Adrenal gland (tissue), 12 donors: ENCODE data around the gene TEAD4. TPM values are rescaled to one million over a fixed set of nuclear protein-coding genes. Genes with fewer than 3 reads are reported as not detected.
A peak's percentile ranks its signal among the peaks of the same experiment; 100 is the strongest.

ENCODE experiments used
- DNase-seq, 7 donors: peaks; one replicate each; pipeline ENCODE4 v3.0.0-alpha.2; 2019 to 2020
- H3K27ac ChIP-seq, 5 donors: fragments of 200-600 bp; sonication (generic) in 4 of 5; 1 replicate in 3 of 5; 2 replicates in 2 of 5; pipeline versions ENCODE4 v1.5.1 to v1.8.0; 2016 to 2020; ENCODE audit warnings: mild to moderate bottlenecking in 1 of 5
- H3K27me3 ChIP-seq: fragments of 200-600 bp; 2 replicates; pipeline ENCODE4 v1.8.0; 2021
- H3K36me3 ChIP-seq, 2 donors: fragments of 200-600 bp; replicated peaks in 1 of 2; 1 replicate in 1 of 2; 2 replicates in 1 of 2; pipeline versions ENCODE4 v1.5.1 to v1.8.0; 2018 to 2022
- H3K4me1 ChIP-seq, 2 donors: fragments of 200-600 bp; replicated peaks in 1 of 2; 1 replicate in 1 of 2; 2 replicates in 1 of 2; pipeline versions ENCODE4 v1.5.1 to v1.8.0; 2018 to 2021
- H3K4me3 ChIP-seq, 4 donors: fragments of 200-600 bp; sonication (generic) in 3 of 4; one replicate each; pipeline ENCODE4 v1.5.1; 2016 to 2018
- H3K9me3 ChIP-seq, 3 donors: fragments of 200-600 bp; sonication (generic) in 1 of 3; replicated peaks in 1 of 3; 1 replicate in 2 of 3; 2 replicates in 1 of 3; pipeline versions ENCODE4 v1.5.1 to v1.8.0; 2016 to 2021
- POLR2A ChIP-seq, 2 donors: fragments of 450-650 bp; IDR thresholded peaks; one replicate each; pipeline ENCODE4 v1.6.1; 2017; ENCODE audit warnings: antibody characterized with exemption in 2 of 2, mild to moderate bottlenecking in 2 of 2, moderate library complexity in 1 of 2
- WGBS, 4 donors: extraction: QIAGEN DNeasy Blood & Tissue Kit in 2 of 4; methylation state at CpG; one replicate each; pipeline versions ENCODE4 v1.1.5 to v1.1.7; 2013 to 2017; 5-methylcytosine and 5-hydroxymethylcytosine counted together
- intact Hi-C, 2 donors: fragments of 100-400 bp; cut with DNase I; formaldehyde crosslinking; loops; one replicate each; pipeline versions ENCODE4 v1.14.1 to v1.15.0; 2022 to 2023
- polyA plus RNA-seq, 3 donors: library from polyadenylated mRNA; stranded (reverse); fragments of 200-250 nt in 2 of 3; fragments of 350-450 nt in 1 of 3; fragmentation: Illumina TruSeq in 1 of 3; extraction: RNeasy Lipid Tissue Mini Kit (QIAGEN cat#74804) in 1 of 3; gene quantifications; one replicate each; pipeline ENCODE4 v1.2.3, GENCODE V29; 2013 to 2014
- total RNA-seq, 9 donors: library from RNA; depleted of rRNA in 4 of 9; stranded (reverse); fragments of >200 nt in 4 of 9; fragments of 120-200 nt in 1 of 9; fragmentation: NEBNext Ultra II Directional in 1 of 9; extraction: Animal tissue kit (Norgen Biotek cat#: 25700) in 1 of 9; gene quantifications; one replicate each; pipeline versions ENCODE4 v1.1.0 to v1.2.4, GENCODE V29; 2013 to 2023
- TF ChIP-seq, protein P1 (sequence below), 6 experiments: fragments of 450-650 bp in 4 of 6; fragments of 200-600 bp in 2 of 6; sonication (generic) in 1 of 6; IDR thresholded peaks; 1 replicate in 5 of 6; 2 replicates in 1 of 6; pipeline versions ENCODE4 v1.5.1 to v1.8.0; 2016 to 2021; ENCODE audit warnings: antibody characterized with exemption in 6 of 6, mild to moderate bottlenecking in 2 of 6, moderate library complexity in 1 of 6
- donor health status: healthy with polysubstance abuse.
- donor health status: Bipolar disorder and iron deficiency.
- donor health status: DM: yes; HTN: yes; CAD: no.
- donor health status: DM: no; HTN: no; CAD: no.
- donor health status: DM: no; HTN: no; CAD: no.
- donor health status: DM: yes; HTN: yes; CAD: no.

TEAD4 gene
- total and polyA plus RNA-seq, 12 donors, result 1.2 to 16.6 (median 7.6) TPM

DNA sequence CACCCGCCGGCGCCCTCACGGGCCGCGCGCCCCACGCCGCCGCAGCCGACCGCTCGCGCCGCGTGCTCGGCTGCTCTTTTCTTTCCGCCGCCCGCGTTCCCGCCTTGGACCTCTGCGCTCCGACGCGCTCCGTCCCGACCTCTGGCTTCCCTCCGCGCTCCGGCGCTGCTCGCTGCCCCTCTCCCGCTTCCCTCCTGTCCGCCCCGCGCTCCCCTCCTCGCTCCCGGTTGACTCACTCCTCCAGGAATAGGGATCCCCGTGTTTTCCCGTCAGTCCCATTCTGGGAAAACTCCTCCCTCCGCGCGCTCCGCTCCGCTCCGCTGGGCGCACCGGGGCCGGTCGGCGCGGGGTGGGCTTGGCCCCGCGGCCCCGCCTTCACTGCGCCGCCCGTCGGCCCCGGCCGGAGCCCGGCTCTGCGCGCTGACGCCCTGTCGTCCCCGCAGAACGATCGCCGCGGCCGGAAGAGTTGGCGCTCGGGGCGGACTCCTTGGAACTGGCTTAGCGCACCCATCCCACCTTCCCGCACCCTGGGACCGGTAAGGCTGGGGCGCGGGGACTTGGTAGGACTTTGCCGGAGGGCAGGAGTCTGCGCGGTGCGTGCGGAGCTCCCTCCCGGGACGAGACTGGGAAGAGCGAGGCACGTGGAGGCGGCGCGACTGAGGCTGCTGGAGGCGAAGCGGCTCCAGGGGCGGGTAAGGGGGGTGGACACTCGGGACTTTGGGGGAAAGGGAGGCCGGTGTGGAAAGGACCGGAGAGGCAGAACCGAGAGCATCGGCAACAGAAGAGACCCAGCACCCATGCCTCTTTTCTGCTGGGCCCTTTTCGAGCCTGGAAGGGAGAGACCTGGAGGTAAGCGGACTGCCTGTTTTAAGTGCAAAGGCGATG lies 550 bp downstream of the TEAD4 start:
- intact Hi-C loops, result no loop called here

DNA sequence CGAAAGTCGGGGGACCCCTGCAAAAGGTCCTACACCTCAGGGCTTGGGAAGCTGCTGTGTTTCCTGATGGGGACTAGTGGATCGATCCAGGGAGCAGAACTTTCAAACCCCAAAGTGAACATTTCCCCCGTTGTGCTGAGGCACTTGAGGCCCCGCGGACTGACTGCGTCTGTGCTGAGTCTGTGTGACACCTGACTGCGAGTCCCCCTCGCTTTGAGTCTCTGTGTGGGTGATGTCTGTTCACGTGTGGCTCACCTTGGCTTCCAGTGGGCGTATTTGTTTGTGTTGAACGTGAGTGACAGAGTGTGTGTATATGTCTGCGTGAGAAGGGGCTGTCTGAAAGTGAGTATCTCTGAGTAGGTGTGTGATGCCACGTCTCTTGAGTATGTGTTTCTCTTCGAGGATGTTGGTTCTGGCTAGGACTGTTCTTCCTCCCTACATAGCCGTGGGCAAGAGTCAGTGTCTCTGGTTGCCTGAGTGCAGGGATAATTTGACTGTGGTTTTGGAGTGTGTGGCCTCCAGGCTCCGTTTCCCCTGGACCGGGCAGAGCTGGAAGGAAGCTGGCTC lies 1.3 kb downstream of the TEAD4 start:
- Histone ChIP-seq H3K27ac (peak overlapping the region in 3 of 5 donors; percentile 1 to 94 (median 66)), H3K4me1 (peaks cover 7 to 12% of the 10 kb centered on the region in 2 donors), H3K4me3 (peak overlapping the region in 2 of 4 donors; percentile 16 to 66), H3K9me3 (no peaks in the 10 kb centered on the region), H3K27me3 (peaks cover 25% of the 10 kb centered on the region), H3K36me3 (no peaks in the 10 kb centered on the region)
- no peak for DNase-seq
- intact Hi-C loops, result no loop called here
- TF ChIP-seq POLR2A (IDR thresholded peaks at IDR 0.05), result no peak
- TF ChIP-seq, protein P1, sequence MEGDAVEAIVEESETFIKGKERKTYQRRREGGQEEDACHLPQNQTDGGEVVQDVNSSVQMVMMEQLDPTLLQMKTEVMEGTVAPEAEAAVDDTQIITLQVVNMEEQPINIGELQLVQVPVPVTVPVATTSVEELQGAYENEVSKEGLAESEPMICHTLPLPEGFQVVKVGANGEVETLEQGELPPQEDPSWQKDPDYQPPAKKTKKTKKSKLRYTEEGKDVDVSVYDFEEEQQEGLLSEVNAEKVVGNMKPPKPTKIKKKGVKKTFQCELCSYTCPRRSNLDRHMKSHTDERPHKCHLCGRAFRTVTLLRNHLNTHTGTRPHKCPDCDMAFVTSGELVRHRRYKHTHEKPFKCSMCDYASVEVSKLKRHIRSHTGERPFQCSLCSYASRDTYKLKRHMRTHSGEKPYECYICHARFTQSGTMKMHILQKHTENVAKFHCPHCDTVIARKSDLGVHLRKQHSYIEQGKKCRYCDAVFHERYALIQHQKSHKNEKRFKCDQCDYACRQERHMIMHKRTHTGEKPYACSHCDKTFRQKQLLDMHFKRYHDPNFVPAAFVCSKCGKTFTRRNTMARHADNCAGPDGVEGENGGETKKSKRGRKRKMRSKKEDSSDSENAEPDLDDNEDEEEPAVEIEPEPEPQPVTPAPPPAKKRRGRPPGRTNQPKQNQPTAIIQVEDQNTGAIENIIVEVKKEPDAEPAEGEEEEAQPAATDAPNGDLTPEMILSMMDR (IDR thresholded peaks at IDR 0.05), result no peak
- WGBS, 4 donors, result 16 to 21% (median 19%) methylated on average over 12 to 18 of the region's 18 CpGs

More for the DNA sequence above, 550 bp downstream of the TEAD4 start:
- TF ChIP-seq, protein P1 (IDR thresholded peaks at IDR 0.05), result no peak
- no peak for TF ChIP-seq POLR2A (IDR thresholded peaks at IDR 0.05)
- H3K27me3 ChIP-seq, result peaks cover 25% of the 10 kb centered on the region
- peaks cover 7 to 12% of the 10 kb centered on the region in 2 donors for H3K4me1 ChIP-seq
- H3K27ac ChIP-seq, result peak overlapping the region in 4 of 5 donors; percentile 1 to 94 (median 42)
- peak overlapping the region in 2 of 4 donors; percentile 16 to 66 for H3K4me3 ChIP-seq
- no peaks in the 10 kb centered on the region for H3K36me3 ChIP-seq
- DNase-seq, result peak in 5 of 7 donors; percentile 31 to 70 (median 37)
- H3K9me3 ChIP-seq, result no peaks in the 10 kb centered on the region
- WGBS, 4 donors, result 0 to 2% (median 2%) methylated on average over 12 to 104 of the region's 104 CpGs

DNA sequence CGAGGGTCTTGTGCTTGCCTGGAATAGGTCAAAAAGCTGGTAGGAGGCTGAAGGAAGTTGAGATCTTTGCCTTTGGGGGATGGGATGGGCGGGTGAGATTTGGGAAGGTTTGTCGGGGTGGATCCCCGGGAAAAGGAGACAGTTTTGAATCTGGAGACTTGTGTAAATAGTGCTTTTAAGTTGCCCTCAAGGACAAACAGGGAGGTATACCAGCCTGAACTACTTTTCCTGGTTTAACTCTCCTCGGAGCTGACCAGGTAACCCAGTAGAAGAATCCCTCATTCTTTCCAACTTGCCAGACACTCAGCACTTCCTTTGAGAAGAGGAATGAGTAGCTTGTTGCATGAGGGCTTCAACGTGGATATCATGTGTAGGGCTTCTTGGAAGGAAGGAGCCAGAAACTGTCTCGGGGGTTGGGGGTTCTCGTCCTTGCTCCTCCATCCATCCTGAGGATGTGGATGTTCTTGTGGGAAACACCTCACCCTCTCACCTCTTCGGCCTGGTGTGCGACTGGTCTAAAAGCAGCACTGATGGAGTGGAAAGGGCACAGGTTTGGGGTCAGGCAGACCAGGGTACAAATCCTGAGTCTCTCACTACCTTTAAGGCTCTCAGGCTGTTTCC lies 1.9 kb downstream of the TEAD4 start:
- DNase-seq, result no peak
- no peaks in the 10 kb centered on the region for H3K36me3 ChIP-seq
- H3K4me1 ChIP-seq, result peaks cover 7 to 12% of the 10 kb centered on the region in 2 donors
- intact Hi-C loops, result no loop called here
- TF ChIP-seq, protein P1 (IDR thresholded peaks at IDR 0.05), result no peak
- TF ChIP-seq POLR2A (IDR thresholded peaks at IDR 0.05), result no peak
- H3K27ac ChIP-seq, result peak overlapping the region in 1 of 5 donors; percentile 94
- no peaks in the 10 kb centered on the region for H3K9me3 ChIP-seq
- H3K4me3 ChIP-seq, result peak overlapping the region in 1 of 4 donors; percentile 66
- H3K27me3 ChIP-seq, result peaks cover 19% of the 10 kb centered on the region
- 47 to 67% (median 52%) methylated on average over 10 of the region's 10 CpGs for WGBS, 4 donors

DNA sequence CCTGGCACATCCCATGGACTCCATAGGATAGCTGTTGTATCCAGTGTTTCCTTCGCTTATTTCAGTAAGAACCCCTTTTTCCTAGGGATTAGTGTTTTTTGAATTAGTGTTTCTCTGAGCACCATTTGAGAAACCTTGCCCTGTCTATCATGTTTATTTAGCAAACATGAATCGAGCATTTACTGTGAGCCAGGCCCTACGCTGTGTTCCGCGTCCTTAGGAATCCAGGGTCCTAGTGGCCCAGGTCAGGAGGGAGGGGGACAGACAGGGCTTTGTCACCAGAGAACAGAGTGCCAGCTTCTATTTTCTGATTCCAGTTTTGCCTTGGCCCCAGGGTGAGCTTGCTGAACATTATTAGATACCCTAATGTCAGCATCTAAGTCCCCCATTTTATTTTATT lies 2.5 kb downstream of the TEAD4 start:
- intact Hi-C loops, result no loop called here
- peaks cover 19% of the 10 kb centered on the region for H3K27me3 ChIP-seq
- DNase-seq, result no peak
- no peak overlapping the region for H3K27ac ChIP-seq
- H3K9me3 ChIP-seq, result no peaks in the 10 kb centered on the region
- WGBS, 4 donors, result 76 to 80% (median 78%) methylated on average over 5 of the region's 5 CpGs
- peaks cover 7 to 12% of the 10 kb centered on the region in 2 donors for H3K4me1 ChIP-seq
- H3K4me3 ChIP-seq, result no peak overlapping the region
- TF ChIP-seq, protein P1 (IDR thresholded peaks at IDR 0.05), result no peak
- TF ChIP-seq POLR2A (IDR thresholded peaks at IDR 0.05), result no peak
- H3K36me3 ChIP-seq, result no peaks in the 10 kb centered on the region
